ENCODE results near the gene CRHR1.
"Not testable (repeated sequence)": the region's sequence is repeated elsewhere in the genome, so short reads cannot be mapped to it uniquely, and the experiment has no call there.

The CRHR1 gene

GRCh38 chr17:45784293-45784740 is at the start of gene CRHR1:
CRHR1 (plus strand) TSS chr17:45784320; CDS start chr17:45784545, 225 bp downstream.
- DNase-seq (ENCODE audit: low read depth in 2 of 2) = no peak

- no peak for DNase-seq (ENCODE audit: low read depth in 2 of 2)
Measured at GRCh38 chr17:45734598-45734997, 49.5 kb upstream of the CRHR1 start.

GRCh38 chr17:45735488-45735887 is 48.6 kb upstream of the CRHR1 start:
- no peak for DNase-seq (ENCODE audit: low read depth in 2 of 2)

DNA sequence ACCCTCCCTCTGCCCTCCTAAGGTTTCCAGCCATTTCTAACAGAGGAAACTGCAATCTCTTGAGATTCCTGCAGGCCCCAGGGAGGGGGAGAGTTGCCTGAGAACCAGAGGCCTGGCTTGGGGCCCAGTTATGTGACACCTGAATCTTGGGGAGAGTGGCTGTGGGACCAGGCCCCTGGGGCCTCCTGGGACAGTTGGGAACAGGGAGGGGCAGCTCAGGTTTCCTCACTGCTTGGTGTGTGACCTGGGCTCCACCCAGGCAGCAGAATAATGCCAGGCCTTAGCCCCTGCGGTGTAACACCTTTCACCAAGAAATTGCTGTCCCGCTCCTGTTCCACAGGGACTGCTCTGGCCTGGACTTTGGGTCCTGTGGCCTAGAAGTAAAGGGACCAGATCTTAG is 44.3 kb upstream of the CRHR1 start:
- DNase-seq (ENCODE audit: low read depth in 2 of 2) = no peak

DNA sequence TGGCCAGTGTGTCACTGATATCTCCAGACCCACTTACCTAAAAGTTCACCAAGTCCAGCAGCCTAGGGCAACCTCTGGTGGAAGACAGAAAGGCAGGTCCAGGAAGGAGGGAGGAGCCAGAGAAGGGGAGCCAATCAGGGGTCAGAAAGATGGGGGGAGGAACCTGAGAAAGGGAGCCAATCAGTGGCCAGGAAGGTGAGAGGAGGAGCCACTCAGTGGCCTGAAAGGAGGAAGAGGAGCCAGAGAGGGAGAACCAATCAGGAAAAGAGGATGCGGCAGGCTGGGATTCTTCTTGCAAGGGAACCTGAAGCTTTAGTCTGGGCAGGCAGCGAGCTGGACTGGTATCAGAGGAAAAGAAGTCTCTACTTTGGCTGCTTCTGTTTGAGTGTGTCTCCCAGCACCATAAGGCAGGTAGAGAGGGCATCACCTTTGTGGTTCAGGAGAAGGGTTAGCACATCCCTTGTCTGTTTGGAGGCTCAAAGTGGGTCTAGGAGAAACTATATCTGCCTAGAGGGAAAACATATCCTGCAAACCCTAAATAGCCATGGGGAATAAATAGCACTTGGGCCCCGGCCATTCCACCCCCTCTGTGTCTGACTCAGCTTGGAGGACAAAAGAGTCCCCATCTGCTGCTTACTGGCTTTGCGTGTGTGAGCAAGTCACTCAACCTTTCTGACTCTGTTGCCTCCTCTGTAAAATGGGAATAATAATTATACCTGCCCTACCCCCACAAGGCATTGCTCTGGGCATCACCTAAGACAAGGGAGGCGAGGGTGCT is 43.4 kb upstream of the CRHR1 start:
- DNase-seq (ENCODE audit: low read depth in 2 of 2) = no peak

DNA sequence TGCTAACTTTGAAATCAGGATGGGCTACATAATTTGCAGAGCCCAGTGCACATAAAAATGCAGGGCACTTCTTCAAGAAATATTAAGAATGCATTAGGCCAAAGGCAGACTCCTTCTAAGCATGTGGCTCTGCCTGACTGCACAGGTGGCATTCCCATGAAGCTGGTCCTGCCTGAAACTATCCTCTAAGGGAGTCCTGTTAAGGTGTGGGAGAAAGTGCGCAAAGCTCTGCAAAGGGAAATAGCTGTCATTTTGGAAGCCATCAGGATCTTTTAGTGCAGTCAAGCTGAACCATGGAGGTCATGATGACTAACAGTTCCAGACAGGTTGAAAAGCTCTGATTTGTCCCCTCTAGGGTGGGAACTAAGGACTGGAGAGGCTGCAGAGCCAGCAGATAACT is 41.9 kb upstream of the CRHR1 start:
- no peak for DNase-seq (ENCODE audit: low read depth in 2 of 2)

DNA sequence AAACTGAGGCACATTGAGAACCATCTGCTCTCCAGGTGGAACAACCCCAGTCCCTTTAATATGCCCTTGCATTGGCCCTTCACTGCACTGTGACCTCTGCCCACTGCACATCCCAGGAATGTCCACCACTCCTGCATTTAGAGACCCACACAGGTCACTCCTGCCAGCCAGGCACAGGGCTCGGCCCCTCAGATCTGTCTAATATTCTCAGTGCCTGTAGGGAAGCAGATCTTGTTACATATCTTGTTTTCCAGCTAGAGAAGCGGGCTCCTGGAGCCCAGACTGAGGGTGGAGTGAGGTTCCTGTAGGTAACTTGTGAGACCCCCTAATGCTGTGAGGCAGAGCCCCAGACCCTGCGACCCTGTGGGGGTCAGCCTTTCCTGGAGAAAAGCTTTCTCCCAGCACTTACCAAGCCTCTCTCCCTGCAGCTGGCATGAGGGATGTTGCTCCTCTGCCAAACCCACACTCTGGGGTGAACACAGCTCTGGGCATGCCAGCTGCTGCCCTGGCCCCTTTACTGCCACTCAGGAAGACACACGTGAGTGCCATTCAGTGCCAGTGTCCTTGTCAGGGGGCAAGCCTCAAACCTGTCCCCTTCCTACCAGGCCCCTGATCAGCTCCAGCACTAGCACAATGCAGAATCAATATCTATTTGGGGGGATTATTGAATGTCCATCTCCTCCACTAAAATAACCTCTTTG is 40.3 kb upstream of the CRHR1 start:
- no peak for DNase-seq (ENCODE audit: low read depth in 2 of 2)

DNA sequence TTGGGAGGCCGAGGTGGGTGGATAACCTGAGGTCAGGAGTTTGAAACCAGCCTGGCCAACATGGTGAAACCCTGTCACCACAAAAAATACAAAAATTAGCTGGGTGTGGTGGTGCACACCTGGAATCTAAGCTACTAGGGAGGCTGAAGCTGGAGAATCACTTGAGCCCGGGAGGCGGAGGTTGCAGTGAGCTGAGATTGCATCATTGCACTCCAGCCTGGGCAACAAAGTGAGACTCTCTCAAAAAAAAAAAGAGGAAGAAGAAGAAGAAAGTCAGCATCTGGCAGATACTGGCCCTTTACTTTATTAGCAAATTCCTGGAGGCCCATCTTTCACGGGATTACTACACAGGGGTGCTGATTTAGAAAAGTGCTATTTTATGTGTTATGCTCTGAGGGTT is 39.3 kb upstream of the CRHR1 start:
- not testable (repeated sequence) for DNase-seq (ENCODE audit: low read depth in 2 of 2)

- no peak for DNase-seq (ENCODE audit: low read depth in 2 of 2)
Measured at GRCh38 chr17:45745601-45746494, 38.3 kb upstream of the CRHR1 start.

GRCh38 chr17:45747911-45748310 is 36.2 kb upstream of the CRHR1 start:
- DNase-seq (ENCODE audit: low read depth in 2 of 2) = no peak

- no peak for DNase-seq (ENCODE audit: low read depth in 2 of 2)
Measured at GRCh38 chr17:45748731-45749310, 35.3 kb upstream of the CRHR1 start.

- no peak for DNase-seq (ENCODE audit: low read depth in 2 of 2)
Measured at GRCh38 chr17:45749831-45750335, 34.2 kb upstream of the CRHR1 start.

DNA sequence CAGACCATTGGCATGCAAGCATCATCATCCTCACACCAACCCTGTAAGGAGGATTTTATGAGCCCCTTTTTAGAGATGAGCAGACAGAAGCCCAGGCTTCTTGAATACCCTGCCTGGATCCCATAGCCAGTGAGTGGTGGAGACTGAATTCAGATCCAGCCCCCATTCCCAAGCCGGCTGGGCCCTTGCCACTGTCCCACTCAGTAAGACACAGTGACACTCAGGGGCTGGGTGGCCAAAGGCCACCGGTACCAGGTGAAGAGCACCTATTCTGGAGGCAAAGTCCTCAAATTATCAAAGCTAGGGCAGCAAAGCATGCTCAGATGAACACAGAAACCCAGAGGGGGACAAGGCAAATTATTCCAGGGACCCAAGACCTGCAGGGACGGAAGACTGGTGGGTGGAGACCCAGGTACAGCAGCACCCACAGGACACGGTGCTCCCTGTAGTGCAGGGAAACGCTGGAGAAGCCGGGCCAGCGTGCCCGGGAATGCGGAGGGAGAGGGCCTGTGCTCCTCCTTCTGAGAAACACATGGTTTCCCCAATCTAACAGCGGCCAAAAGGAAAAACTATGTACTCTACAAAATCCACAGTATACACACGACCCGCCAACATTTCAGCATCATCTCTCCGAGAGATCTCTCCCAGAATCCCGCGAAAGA is 33.2 kb upstream of the CRHR1 start:
- DNase-seq (ENCODE audit: low read depth in 2 of 2) = no peak

DNA sequence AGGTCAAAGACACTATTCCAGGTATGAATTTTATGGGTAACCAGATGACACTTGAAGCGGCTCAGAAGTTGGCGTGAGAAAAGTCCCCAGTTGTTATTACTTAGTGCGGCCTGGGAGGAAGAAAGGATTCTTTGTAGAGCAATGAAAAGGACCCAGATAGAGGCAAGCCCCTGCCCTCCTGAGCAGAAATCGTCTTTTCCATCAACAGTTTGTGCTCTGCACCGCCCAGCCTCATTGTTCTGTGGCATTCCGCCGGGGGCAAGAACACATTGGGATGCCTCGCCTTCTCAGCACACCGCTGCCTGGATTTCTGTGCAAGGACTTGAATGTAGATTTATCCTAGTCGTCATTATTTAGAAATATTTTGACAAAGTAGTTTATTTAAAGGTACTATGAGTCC is 32.7 kb upstream of the CRHR1 start:
- no peak for DNase-seq (ENCODE audit: low read depth in 2 of 2)

- no peak for DNase-seq (ENCODE audit: low read depth in 2 of 2)
Measured at GRCh38 chr17:45752246-45752645, 31.9 kb upstream of the CRHR1 start.

GRCh38 chr17:45753645-45754225 is 30.4 kb upstream of the CRHR1 start:
- DNase-seq (ENCODE audit: low read depth in 2 of 2) = no peak

- no peak for DNase-seq (ENCODE audit: low read depth in 2 of 2)
Measured at GRCh38 chr17:45755050-45755449, 29.1 kb upstream of the CRHR1 start.

DNA sequence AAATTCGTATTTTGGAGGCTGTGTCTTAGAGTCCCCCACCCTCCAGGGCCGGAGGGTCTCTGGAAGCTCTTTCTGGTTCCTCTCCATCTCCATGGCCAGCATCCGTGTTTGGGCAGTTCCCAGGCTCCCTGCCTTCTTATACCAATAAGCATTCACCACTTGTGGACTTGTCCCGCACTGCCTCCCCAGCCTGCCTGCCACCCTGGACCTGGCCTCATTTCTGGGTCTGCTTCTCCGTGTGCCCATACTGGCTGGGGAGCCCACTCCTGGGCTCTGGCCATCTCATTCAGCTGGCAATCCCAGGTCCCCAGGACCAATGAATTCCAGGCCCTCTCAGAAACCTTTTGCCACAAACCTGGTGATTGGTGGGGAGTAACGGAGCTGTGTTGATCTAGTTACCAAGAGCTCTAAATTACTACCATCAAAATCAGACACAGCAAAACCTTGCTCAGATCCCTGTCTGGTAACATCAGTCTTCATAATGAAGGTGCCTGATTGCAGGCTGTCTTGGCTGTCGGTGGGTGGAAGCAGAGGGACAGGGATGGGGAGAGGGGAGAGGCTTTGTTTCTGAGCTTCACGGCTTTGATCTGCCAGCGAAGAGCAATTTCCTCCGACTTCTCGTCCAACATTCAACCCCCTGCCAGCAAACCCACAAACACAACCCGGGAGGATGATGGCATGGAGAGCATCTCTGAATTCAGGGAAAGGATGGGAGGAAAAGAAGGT is 27.7 kb upstream of the CRHR1 start:
- no peak for DNase-seq (ENCODE audit: low read depth in 2 of 2)

DNA sequence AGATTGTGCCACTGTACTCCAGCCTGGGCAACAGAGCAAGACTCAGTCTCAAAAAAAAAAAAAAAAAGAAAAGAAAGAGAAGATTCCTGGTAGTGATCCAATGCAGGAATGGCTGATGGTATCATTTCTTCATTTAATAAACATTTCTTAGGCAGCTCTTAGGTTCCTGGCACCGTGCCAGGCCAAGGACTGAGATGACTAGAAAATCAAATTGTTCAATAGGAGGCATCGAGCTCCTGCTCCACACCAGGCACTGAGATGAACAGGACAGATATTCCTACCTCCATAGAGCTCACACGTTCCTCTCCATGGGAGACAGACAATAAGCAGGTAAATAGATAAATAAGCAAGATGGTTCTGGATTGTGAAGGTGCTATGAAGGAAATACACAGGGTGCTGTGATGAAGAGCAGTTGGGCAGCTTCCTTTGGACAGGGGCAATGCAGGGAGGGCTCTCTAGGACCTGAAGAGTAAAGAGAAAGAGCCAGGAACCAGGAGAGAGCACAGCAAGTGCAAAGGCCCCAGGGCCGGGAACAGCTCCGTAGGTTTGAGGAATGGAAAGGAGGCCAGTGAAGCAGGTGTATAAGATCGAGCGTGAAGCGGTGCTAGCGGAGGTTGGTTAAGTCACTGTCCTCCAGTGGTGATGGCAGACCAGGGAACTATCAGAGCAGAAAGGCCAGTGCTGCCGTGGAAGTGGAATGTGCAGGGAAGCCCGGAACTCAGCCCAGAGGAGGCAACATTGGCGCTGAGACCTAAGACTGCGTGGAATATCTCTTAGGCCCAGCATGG is 26.5 kb upstream of the CRHR1 start:
- no peak for DNase-seq (ENCODE audit: low read depth in 2 of 2)
